Right cardiac atrium (tissue), 5 donors: ENCODE data around the gene JAML. TPM values are rescaled to one million over a fixed set of nuclear protein-coding genes. Genes with fewer than 3 reads are reported as not detected.

Source experiments
- ATAC-seq, 2 donors: fragments of 200-7000 bp; cut with Tn5 transposase; one replicate each; pipeline versions ENCODE4 v1.8.0 to v1.9.1; 2020; ENCODE audit warnings: moderate library complexity in 2 of 2, mild to moderate bottlenecking in 1 of 2
- DNase-seq, 3 donors: peaks; one replicate each; pipeline ENCODE4 v3.0.0-alpha.2; 2020
- H3K27ac ChIP-seq: one replicate; pipeline ENCODE4 v1.5.1; 2013; ENCODE audit warnings: mild to moderate bottlenecking, low read length, control low read depth, moderate library complexity
- H3K27me3 ChIP-seq: one replicate; pipeline ENCODE4 v1.6.1; 2013; ENCODE audit not compliant: control insufficient read depth, insufficient read depth
- H3K4me1 ChIP-seq: one replicate; pipeline ENCODE4 v1.6.1; 2013; ENCODE audit warnings: low read length; ENCODE audit not compliant: control insufficient read depth, insufficient read depth
- H3K4me3 ChIP-seq: one replicate; pipeline ENCODE4 v1.5.1; 2013; ENCODE audit warnings: low read length, control low read depth
- H3K9me3 ChIP-seq: one replicate; pipeline ENCODE4 v1.6.1; 2013; ENCODE audit warnings: low read length; ENCODE audit not compliant: control insufficient read depth
- WGBS: extraction: QIAGEN DNeasy Blood & Tissue Kit; methylation state at CpG from one replicate; pipeline ENCODE4 v1.1.7; 2013; 5-methylcytosine and 5-hydroxymethylcytosine counted together
- intact Hi-C, 4 donors: fragments of 100-400 bp; cut with DNase I; formaldehyde crosslinking; loops; one replicate each; pipeline versions ENCODE4 v1.11.0 to v1.14.0; 2022 to 2023
- polyA plus RNA-seq: library from polyadenylated mRNA; stranded (reverse); fragments of 200-250 nt; gene quantifications from one replicate; pipeline ENCODE4 v1.2.3, GENCODE V29; 2013
- total RNA-seq, 4 donors: library from RNA; stranded (reverse); fragmentation: NEBNext Ultra II Directional; extraction: Animal tissue kit (Norgen Biotek cat#: 25700); gene quantifications; one replicate each; pipeline ENCODE4 v1.2.1, GENCODE V29; 2021
- donor health status: healthy with polysubstance abuse.
- donor health status: DM: no; HTN: yes; CAD: no.
- donor health status: DM: no; HTN: no; CAD: no.
- donor health status: DM: no; HTN: yes; CAD: no; lungs with severe emphysema.
- donor health status: DM: yes; HTN: yes; CAD: no.

The JAML gene
- total and polyA plus RNA-seq, 5 donors = 2.0 to 8.0 (median 2.6) TPM

DNA sequence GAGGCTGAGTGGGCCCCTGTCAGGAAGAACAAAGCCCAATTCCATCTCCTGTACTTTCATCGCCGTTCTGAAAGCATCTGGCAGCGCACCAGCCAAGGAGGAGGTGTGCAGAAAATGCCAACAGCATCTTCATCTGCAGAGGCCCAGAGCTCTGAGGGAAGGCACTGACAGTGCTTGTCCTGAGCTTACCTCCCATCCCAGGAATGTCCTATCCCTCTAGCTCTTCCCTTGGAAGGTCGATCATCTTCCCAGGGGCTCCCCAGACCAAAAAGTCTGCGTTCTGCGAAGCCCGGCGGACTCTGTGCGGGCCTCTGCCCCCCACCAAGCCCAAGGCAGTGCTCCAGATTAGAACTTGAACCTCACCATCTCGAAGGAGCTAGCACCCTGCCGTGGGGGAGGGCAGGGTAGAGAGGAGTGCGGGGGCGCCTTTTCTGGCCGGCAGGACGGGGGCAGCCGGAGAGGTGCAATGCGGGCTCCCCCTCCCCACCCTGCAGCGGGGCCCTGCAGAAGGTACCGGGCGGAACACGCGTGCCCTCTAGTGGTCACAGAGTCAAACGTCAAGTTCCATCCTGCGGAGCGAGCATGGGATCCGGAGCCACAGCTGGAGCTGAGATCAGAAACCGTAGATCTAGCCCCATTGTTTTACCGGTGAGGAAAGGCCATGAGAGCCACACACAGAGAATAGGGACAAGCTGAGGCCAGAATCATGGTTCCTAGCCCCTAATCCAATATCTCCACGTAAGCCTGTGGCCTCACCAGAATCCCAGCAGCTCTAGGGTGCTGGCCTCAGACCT, 53.3 kb downstream of the JAML start:
- no peak overlapping the region for H3K4me3 ChIP-seq
- H3K9me3 ChIP-seq = no peaks in the 10 kb centered on the region
- 8% methylated on average over 29 of the region's 29 CpGs for WGBS
- H3K27me3 ChIP-seq = no peaks in the 10 kb centered on the region
- no peaks in the 10 kb centered on the region for H3K4me1 ChIP-seq
- intact Hi-C loops = loop anchor here in 1 of 4 donors (2.0 kb wide), 1 partner anchor 27 kb away; no protein-coding TSS in a partner anchor
- ATAC-seq (peak; percentile 62 to 73), DNase-seq (peak; percentile 69 to 87 (median 85))
- H3K27ac ChIP-seq = no peak overlapping the region

DNA sequence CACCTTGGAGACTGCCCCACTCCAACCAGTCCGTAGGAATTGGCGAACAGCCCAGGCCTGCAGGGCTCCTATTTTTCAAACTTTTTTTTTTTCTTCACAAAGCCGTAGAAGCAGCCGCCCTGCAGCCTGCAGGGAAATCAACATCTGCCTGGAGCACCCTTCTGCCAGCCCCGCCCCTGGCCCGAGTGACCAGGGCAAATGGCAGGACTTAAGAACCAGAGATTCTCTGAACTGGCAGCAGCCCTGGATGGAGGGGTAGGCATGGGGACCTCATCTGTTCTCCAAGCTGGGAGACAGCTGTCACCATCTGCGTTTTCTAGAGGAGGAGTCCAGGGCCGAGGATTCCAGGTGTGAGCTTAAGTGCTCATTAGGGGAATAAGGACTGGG, 53.9 kb downstream of the JAML start:
- Histone ChIP-seq H3K27me3 (no peaks in the 10 kb centered on the region), H3K27ac (no peak overlapping the region), H3K4me1 (no peaks in the 10 kb centered on the region), H3K9me3 (no peaks in the 10 kb centered on the region), H3K4me3 (no peak overlapping the region)
- intact Hi-C loops = loop anchor here in 1 of 4 donors (2.0 kb wide), 1 partner anchor 26 kb away; no protein-coding TSS in a partner anchor
- ATAC-seq (no peak), DNase-seq (peak in 1 of 3 donors; percentile 44)
- WGBS = 54% methylated on average over 8 of the region's 8 CpGs

DNA sequence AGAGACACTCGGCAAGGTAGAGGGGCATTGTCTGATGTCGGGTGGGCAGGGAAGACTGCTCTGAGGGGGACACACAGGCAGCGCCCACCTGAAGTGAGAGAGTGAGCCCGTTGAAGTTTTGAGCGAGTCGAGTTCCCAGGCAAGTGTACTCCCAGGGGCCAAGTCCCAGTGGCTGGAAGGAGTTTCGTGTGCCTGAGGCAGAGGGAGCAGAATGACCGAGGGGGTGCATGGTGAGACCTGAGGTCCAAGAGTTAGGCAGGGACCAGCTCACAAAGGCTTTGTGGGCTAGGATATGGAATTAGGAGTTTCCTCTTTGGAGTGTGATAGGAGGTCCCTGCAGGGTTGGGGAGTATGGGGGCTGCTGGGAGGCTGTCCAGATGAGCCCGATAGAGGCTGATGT, 54.6 kb downstream of the JAML start:
- no peak for ATAC-seq
- Histone ChIP-seq H3K27ac (no peak overlapping the region), H3K4me3 (no peak overlapping the region), H3K9me3 (no peaks in the 10 kb centered on the region), H3K4me1 (no peaks in the 10 kb centered on the region), H3K27me3 (no peaks in the 10 kb centered on the region)
- intact Hi-C loops = loop anchor here in 1 of 4 donors (2.0 kb wide), 1 partner anchor 25 kb away; no protein-coding TSS in a partner anchor
- DNase-seq = peak in 1 of 3 donors; percentile 18
- WGBS = 76% methylated on average over 9 of the region's 9 CpGs

DNA sequence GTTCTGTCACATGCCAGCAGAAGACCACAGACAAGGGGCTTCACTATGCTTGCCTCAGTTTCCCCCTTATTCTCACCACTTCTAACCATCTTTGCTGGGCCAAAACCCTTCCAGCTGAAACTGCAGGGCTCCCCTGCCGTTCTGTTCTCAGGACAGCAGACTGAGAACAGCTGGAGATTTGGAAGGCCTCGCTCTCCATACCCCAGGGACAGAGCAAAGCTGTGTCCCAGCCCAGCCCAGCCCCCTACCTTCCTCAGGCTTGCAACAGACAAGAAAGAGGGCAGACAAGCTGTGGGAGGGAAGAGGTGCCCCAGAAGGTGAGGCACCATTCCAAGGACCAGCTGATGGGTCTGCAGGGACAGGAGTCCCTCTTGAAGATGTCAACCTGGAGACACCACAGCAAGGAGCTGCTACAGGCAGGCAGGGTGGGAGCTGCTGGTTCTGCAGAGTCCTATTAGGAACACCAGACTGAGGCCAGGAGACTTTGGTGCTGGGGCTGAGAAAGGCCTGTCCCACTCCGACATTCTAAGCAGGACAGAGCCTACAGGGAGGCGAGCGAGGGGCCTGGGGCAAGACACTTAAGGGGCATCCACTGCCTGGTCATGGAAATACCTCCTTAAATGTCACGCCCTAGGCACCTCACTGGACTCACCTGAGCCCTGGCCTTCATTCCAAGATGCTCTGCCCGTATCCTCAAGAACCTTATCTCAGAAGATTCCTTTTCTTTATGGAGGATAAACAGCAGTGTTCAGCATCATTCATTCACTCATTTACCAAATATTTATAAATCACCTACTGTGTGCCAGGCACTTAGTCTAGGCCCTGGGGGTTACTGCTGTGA, 55.3 kb downstream of the JAML start:
- ATAC-seq (no peak), DNase-seq (peak in 1 of 3 donors; percentile 69)
- WGBS = 73% methylated on average over 7 of the region's 7 CpGs
- H3K4me1 ChIP-seq = no peaks in the 10 kb centered on the region
- intact Hi-C loops = loop anchor here in 1 of 4 donors (2.0 kb wide), 1 partner anchor 25 kb away; no protein-coding TSS in a partner anchor
- H3K9me3 ChIP-seq = no peaks in the 10 kb centered on the region
- H3K4me3 ChIP-seq = no peak overlapping the region
- H3K27me3 ChIP-seq = no peaks in the 10 kb centered on the region
- H3K27ac ChIP-seq = no peak overlapping the region

DNA sequence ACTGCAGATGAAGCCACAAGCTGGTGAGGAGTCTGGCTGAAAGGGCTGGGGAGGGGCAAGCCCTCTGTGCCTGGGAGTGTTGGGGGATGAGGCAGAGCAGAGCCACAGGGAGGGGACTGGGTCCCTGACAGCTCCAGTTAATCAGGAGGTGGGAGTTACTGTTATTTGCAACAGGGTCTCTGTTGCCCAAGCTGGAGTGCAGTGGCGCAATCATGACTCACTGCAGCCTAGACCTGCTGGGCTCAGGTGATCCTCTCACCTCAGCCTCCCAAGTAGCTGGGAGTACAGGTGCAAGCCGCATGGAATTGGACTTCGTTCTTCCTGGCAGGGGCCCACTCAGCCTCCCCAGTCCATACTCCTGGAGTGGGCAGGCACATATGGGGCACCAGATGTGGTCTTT, 56.1 kb downstream of the JAML start:
- 86% methylated on average over 3 of the region's 3 CpGs for WGBS
- intact Hi-C loops = no loop called here
- no peak overlapping the region for H3K27ac ChIP-seq
- DNase-seq (no peak), ATAC-seq (no peak)
- no peaks in the 10 kb centered on the region for H3K4me1 ChIP-seq
- H3K9me3 ChIP-seq = no peaks in the 10 kb centered on the region
- H3K27me3 ChIP-seq = no peaks in the 10 kb centered on the region
- no peak overlapping the region for H3K4me3 ChIP-seq

DNA sequence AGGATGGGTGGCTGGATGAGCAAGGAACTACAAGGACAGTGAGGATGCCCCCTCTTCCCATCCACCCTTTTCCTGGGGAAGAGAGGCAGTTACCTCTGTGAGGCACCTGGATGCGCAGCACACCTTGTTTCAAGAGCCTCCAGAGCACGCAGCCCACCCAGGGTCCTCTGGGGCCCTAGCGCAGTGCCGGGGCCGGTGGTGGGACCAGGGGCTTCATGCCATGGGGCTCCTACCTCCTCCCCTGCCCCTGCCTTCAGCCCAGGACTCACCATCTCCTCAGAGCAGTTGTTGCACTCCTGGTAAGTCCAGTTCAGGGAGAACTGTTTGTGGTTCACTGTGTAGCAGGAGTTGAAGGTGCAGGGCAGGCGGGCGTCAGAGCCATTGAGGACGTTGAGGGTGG, 56.5 kb downstream of the JAML start:
- Histone ChIP-seq H3K27ac (no peak overlapping the region), H3K27me3 (no peaks in the 10 kb centered on the region), H3K4me1 (no peaks in the 10 kb centered on the region), H3K9me3 (no peaks in the 10 kb centered on the region), H3K4me3 (no peak overlapping the region)
- ATAC-seq (no peak), DNase-seq (no peak)
- WGBS = 87% methylated on average over 8 of the region's 8 CpGs
- intact Hi-C loops = no loop called here

DNA sequence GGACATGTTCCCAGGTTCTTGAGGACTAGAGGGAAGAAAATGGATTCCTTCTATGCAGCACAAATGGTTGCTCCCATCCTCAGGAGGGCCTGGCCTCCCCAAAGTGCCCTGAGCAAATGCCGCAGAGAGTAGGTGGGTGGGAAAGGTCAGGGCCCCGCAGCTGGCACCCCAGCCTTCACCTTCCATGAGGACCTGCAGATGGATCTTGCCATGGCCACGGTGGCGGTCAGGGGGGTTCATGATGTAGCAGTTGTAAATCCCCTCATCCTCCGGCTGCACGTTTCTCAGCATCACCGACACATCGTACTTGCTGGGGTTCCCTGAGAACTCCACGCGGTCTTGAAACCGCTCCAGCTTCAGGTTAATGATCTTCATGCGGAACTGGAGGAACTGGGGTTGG, 56.9 kb downstream of the JAML start:
- H3K27me3 ChIP-seq = no peaks in the 10 kb centered on the region
- DNase-seq (no peak), ATAC-seq (no peak)
- no peaks in the 10 kb centered on the region for H3K4me1 ChIP-seq
- H3K27ac ChIP-seq = no peak overlapping the region
- intact Hi-C loops = no loop called here
- WGBS = 91% methylated on average over 12 of the region's 12 CpGs
- H3K9me3 ChIP-seq = no peaks in the 10 kb centered on the region
- H3K4me3 ChIP-seq = no peak overlapping the region

DNA sequence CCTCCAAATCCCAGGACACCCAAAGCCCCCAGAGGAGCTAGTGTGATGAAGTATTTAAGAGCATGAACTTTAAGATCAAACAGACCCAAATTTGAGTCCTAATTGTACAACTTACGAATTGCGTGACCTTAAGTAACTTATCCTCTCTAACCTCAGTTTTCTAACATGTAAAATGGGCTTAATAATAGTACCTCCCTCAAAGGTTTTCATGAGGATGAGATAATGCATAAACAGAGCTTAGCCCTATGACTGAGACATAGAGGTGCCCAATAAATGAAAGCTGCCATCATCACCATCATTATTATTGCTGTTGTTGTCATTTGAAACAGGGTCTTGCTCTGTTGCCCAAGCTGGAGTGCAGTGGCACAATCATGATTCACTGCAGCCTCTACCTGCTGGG, 57.6 kb downstream of the JAML start:
- no peaks in the 10 kb centered on the region for H3K27me3 ChIP-seq
- H3K27ac ChIP-seq = no peak overlapping the region
- H3K4me1 ChIP-seq = no peaks in the 10 kb centered on the region
- no peaks in the 10 kb centered on the region for H3K9me3 ChIP-seq
- intact Hi-C loops = no loop called here
- no peak for DNase-seq
- 95% methylated on average over 2 of the region's 2 CpGs for WGBS
- H3K4me3 ChIP-seq = no peak overlapping the region
- ATAC-seq = no peak

DNA sequence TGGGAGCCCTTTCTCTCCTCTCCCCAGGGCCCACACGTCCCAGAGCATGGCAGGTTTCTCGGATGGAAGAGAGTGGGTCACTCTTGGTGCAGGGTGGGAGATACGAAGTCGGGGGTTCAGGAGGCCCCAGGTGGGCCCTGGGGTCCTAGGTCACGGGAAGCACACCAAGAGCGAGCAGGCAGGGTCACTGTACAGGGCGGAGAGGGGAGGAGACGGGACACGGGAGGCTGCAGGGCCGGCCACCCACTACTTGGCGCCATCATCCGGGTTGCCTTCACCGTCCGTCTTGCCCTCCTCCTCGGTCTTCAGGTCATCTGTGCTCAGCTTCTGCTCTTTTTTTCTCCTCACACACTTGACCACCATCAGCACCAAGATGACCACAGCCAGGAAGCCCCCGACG, 58.2 kb downstream of the JAML start:
- no peak overlapping the region for H3K4me3 ChIP-seq
- ATAC-seq = no peak

DNA sequence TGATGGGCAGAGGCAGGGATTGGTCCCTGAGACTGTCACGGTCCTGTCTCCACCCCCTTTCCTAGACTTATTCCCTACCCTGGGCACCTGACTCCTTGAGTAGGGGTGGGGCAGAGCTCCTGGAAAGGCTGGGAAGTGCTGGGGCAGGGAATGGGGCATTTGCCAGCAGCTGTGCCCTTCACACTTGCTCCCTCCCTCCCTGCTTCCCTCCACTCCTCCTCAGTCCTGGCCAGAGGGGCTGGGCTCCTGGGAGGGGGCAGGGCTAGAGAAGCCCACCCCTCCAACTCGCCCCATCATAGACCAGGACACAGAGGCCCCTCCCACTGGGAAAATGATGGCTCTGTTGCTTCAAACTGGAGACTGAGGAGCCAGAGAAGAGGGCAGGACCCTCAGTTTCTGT, 59.9 kb downstream of the JAML start:
- no peak for DNase-seq
- ATAC-seq = no peak
- intact Hi-C loops = no loop called here
- Histone ChIP-seq H3K27ac (no peak overlapping the region), H3K27me3 (no peaks in the 10 kb centered on the region), H3K4me1 (no peaks in the 10 kb centered on the region), H3K4me3 (no peak overlapping the region), H3K9me3 (no peaks in the 10 kb centered on the region)
- WGBS = 63% methylated on average over 2 of the region's 2 CpGs

More for the DNA sequence above, 58.2 kb downstream of the JAML start:
- no peak for DNase-seq
- H3K4me1 ChIP-seq = no peaks in the 10 kb centered on the region
- no peak overlapping the region for H3K27ac ChIP-seq
- intact Hi-C loops = no loop called here
- no peaks in the 10 kb centered on the region for H3K27me3 ChIP-seq
- no peaks in the 10 kb centered on the region for H3K9me3 ChIP-seq
- 84% methylated on average over 17 of the region's 17 CpGs for WGBS

DNA sequence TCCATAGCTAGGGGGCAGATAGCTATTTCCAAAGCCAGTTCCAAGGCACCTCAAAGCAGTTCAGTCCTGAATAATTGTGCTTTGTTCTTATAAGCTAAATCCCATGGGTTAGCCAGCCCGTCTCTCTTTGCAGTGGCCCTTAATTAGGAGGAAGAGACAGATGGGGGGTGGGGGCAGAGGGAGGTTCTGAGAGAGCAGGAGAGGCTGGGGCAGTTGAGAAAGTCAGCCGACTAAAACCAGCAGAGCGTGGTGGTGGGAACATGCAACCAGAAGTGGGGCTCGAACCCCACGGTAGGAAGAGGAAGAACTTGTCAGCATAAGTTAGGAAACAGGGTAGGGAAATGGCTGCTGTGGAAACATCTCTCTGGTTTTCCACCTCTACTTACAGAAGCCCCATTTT, 61.3 kb downstream of the JAML start:
- Histone ChIP-seq H3K9me3 (no peaks in the 10 kb centered on the region), H3K27ac (no peak overlapping the region), H3K4me3 (no peak overlapping the region), H3K4me1 (no peaks in the 10 kb centered on the region), H3K27me3 (no peaks in the 10 kb centered on the region)
- 64% methylated on average over 5 of the region's 5 CpGs for WGBS
- intact Hi-C loops = no loop called here
- ATAC-seq (no peak), DNase-seq (no peak)
